HG03103 (cell line): ENCODE data around the gene HNRNPA1.

Experiments
- ATAC-seq: cut with Tn5 transposase; IDR thresholded peaks from one replicate; pipeline ENCODE4 v1.9.1; 2021; ENCODE audit warnings: low read depth; ENCODE audit not compliant: unreplicated experiment

Gene HNRNPA1

DNA sequence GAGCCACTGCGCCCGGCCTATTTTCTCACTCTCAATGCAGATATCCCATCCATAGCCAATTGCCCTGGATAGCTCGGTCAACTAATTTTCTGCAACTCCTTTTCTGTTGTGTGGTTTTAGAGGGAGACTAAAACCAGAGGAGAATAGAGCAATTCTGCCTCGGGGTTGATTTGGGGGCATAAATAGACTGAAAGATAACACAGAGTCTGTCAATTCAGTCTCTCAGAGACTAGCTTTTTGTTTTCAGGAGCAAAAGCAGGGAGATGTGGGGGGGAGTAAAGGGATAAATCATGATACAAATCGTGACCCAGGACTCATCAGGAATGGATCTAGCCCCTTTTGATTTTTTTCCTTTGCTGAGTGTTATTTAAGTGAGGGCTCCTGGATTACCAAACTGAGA, 50.9 kb downstream of the HNRNPA1 start:
- no peak for ATAC-seq

GRCh38 chr12:54333420-54334034, 53.0 kb downstream of the HNRNPA1 start:
- ATAC-seq: no peak
